ENCODE results near the gene MAPKBP1. TPM values are rescaled to one million over a fixed set of nuclear protein-coding genes. Genes with fewer than 3 reads are reported as not detected.

MAPKBP1 gene
- total and polyA plus RNA-seq, 2 of the 13 experiments (the other 11 are each of a cell fraction or from before 2014, with no cell fraction given) = 3.0 to 7.3 TPM

DNA sequence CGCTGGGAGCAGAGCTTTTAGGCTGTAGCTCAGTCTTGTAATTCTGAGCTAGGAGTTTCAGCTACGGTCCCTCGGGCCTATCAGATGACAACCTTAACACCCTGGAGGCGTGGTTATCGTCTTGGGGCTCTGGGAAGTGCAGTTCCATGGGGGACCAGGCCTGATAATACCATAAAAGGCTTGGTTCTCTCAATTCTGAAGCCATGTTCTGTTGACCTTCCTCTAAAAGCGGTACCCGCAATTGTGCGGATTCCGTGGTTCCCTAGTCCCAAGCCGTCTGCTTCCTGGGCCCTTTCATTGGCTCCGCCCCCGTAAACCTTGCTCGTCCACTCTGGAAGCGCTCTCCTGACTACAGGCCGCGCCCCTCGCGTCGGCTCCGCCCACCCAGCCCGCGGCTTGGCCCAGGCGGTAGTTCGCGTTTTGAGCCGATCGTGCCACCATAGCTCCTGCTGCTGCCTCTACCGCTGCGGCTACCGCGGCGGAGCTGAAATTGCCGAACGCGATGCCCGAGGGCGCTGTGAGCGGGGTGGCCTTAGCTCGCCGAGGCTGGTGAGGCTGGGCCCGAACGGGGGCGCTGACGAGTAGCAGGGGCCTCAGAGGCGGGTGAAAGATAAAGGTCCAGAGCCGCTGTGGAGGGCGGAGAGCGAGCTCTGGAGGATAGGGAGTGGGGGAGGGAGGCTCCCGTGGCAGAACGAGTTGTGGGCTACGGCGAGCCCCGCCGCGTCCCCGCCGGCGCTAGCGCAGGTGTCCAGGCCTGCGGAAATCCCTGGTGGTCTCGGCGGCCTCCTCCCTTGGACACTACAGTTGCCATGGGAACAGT, at the start of gene MAPKBP1 (continued):
- peak; percentile 95; the same call in 1 of the 2 replicates for TF ChIP-seq SALL2 (CRISPR knock-in tag; IDR thresholded peaks at IDR 0.05)
- peak; percentile 99 for TF ChIP-seq ZNF747 (CRISPR knock-in tag; IDR thresholded peaks at IDR 0.05; ENCODE audit: borderline replicate concordance)
- no peak for TF ChIP-seq ZBTB8A (CRISPR knock-in tag; IDR thresholded peaks at IDR 0.05; ENCODE audit: borderline replicate concordance, low read depth)
- TF ChIP-seq, protein P1, sequence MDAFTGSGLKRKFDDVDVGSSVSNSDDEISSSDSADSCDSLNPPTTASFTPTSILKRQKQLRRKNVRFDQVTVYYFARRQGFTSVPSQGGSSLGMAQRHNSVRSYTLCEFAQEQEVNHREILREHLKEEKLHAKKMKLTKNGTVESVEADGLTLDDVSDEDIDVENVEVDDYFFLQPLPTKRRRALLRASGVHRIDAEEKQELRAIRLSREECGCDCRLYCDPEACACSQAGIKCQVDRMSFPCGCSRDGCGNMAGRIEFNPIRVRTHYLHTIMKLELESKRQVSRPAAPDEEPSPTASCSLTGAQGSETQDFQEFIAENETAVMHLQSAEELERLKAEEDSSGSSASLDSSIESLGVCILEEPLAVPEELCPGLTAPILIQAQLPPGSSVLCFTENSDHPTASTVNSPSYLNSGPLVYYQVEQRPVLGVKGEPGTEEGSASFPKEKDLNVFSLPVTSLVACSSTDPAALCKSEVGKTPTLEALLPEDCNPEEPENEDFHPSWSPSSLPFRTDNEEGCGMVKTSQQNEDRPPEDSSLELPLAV (CRISPR knock-in tag; conservative IDR thresholded peaks at IDR 0.05; ENCODE audit: low read depth) = no peak
- peak; percentile 71 for TF ChIP-seq NFYB (CRISPR knock-in tag; IDR thresholded peaks at IDR 0.05)
- peak; percentile 99 for TF ChIP-seq ZNF772 (CRISPR knock-in tag; IDR thresholded peaks at IDR 0.05)
- TF ChIP-seq, protein P2, sequence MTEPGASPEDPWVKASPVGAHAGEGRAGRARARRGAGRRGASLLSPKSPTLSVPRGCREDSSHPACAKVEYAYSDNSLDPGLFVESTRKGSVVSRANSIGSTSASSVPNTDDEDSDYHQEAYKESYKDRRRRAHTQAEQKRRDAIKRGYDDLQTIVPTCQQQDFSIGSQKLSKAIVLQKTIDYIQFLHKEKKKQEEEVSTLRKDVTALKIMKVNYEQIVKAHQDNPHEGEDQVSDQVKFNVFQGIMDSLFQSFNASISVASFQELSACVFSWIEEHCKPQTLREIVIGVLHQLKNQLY (CRISPR knock-in tag; IDR thresholded peaks at IDR 0.05) = no peak
- no peak for TF ChIP-seq MAFK (conservative IDR thresholded peaks at IDR 0.05 in 1 of 2, IDR thresholded peaks at IDR 0.05 in 1 of 2; ENCODE audit: low read length in 2 of 2)
- TF ChIP-seq MED1 (CRISPR knock-in tag; IDR thresholded peaks at IDR 0.05) = peak; percentile 91
- TF ChIP-seq ZNF670 (CRISPR knock-in tag; IDR thresholded peaks at IDR 0.05; ENCODE audit: borderline replicate concordance) = peak; percentile 78; the same call in 1 of the 2 replicates
- no peak for TF ChIP-seq U2AF1 (optimal IDR thresholded peaks at IDR 0.05; ENCODE audit: low read depth, low read length)
- peak; percentile 56; the same call in 1 of the 2 replicates for TF ChIP-seq ZNF230 (CRISPR knock-in tag; IDR thresholded peaks at IDR 0.05)
- TF ChIP-seq IRF2 (CRISPR knock-in tag; IDR thresholded peaks at IDR 0.05) = peak; percentile 92
- TF ChIP-seq POLR2A (IDR thresholded peaks at IDR 0.05; ENCODE audit: insufficient read depth in 1 of 2, low read depth in 2 of 2, low read length in 2 of 2) = peak in 1 of 2 experiments; percentile 63
- peak; percentile 93; the same call in 1 of the 2 replicates for TF ChIP-seq CBX5 (CRISPR knock-in tag; IDR thresholded peaks at IDR 0.05; ENCODE audit: borderline replicate concordance)
- TF ChIP-seq SAP130 (CRISPR knock-in tag; IDR thresholded peaks at IDR 0.05; ENCODE audit: low read depth) = peak; percentile 91
- no peak for TF ChIP-seq LCORL (IDR thresholded peaks at IDR 0.05)
- TF ChIP-seq LCORL (CRISPR knock-in tag; IDR thresholded peaks at IDR 0.05) = peak; percentile 91
- TF ChIP-seq, protein P3, sequence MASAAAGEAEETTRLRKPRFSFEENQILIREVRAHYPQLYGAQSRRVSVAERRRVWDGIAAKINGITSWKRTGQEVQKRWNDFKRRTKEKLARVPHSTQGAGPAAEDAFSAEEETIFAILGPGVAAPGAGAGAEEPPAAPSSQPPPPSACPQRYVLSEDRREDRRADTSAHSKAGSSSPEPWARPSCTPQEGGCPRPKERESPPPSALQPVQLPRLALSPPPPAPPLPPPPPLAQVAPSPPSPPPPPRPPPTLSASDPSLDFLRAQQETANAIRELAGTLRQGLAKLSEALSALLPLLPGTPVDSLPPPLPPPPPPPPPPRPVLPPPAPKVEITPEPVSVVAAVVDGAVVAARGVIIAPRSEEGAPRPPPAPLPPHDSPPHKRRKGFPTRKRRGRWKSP (CRISPR knock-in tag; IDR thresholded peaks at IDR 0.05) = peak; percentile 93
- TF ChIP-seq, protein P4, sequence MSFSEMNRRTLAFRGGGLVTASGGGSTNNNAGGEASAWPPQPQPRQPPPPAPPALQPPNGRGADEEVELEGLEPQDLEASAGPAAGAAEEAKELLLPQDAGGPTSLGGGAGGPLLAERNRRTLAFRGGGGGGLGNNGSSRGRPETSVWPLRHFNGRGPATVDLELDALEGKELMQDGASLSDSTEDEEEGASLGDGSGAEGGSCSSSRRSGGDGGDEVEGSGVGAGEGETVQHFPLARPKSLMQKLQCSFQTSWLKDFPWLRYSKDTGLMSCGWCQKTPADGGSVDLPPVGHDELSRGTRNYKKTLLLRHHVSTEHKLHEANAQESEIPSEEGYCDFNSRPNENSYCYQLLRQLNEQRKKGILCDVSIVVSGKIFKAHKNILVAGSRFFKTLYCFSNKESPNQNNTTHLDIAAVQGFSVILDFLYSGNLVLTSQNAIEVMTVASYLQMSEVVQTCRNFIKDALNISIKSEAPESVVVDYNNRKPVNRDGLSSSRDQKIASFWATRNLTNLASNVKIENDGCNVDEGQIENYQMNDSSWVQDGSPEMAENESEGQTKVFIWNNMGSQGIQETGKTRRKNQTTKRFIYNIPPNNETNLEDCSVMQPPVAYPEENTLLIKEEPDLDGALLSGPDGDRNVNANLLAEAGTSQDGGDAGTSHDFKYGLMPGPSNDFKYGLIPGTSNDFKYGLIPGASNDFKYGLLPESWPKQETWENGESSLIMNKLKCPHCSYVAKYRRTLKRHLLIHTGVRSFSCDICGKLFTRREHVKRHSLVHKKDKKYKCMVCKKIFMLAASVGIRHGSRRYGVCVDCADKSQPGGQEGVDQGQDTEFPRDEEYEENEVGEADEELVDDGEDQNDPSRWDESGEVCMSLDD (CRISPR knock-in tag; IDR thresholded peaks at IDR 0.05; ENCODE audit: borderline replicate concordance) = 0 out of 2 replicates have a peak, but pooled peaks have one; percentile 45
- peak; percentile 7; the same call in 1 of the 2 replicates for TF ChIP-seq ZNF83 (CRISPR knock-in tag; IDR thresholded peaks at IDR 0.05; ENCODE audit: borderline replicate concordance)
- peak; percentile 81 for TF ChIP-seq AHR (CRISPR knock-in tag; IDR thresholded peaks at IDR 0.05)
- TF ChIP-seq, protein P5, sequence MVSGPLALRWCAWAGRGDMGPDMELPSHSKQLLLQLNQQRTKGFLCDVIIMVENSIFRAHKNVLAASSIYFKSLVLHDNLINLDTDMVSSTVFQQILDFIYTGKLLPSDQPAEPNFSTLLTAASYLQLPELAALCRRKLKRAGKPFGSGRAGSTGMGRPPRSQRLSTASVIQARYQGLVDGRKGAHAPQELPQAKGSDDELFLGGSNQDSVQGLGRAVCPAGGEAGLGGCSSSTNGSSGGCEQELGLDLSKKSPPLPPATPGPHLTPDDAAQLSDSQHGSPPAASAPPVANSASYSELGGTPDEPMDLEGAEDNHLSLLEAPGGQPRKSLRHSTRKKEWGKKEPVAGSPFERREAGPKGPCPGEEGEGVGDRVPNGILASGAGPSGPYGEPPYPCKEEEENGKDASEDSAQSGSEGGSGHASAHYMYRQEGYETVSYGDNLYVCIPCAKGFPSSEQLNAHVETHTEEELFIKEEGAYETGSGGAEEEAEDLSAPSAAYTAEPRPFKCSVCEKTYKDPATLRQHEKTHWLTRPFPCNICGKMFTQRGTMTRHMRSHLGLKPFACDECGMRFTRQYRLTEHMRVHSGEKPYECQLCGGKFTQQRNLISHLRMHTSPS (CRISPR knock-in tag; IDR thresholded peaks at IDR 0.05; ENCODE audit: low read depth) = peak; percentile 87
